ENCODE measurements around the gene MIF4GD. TPM values are rescaled to one million over a fixed set of nuclear protein-coding genes. Genes with fewer than 3 reads are reported as not detected.

The MIF4GD gene
- total RNA-seq, 1 experiment from 2014 or later = 26.1 TPM

- Histone ChIP-seq H3K9ac (ENCODE audit: extremely low read depth, insufficient read length, low read length) (no peak overlapping the region), H4K8ac (replicated peaks; ENCODE audit: insufficient read length, low read depth, low read length) (no peak overlapping the region), H3K18ac (ENCODE audit: insufficient read length, low read depth, low read length) (no peak overlapping the region), H3K56ac (ENCODE audit: insufficient read length, low read depth, low read length) (no peak overlapping the region), H2BK12ac (ENCODE audit: insufficient read length, low read depth, low read length) (no peak overlapping the region), H2BK20ac (ENCODE audit: low read depth, low read length, poor library complexity, severe bottlenecking) (no peak overlapping the region), H4K91ac (ENCODE audit: insufficient read length, low read depth, low read length) (no peak overlapping the region), H3K79me2 (ENCODE audit: insufficient read depth, low read length) (no peaks in the 10 kb centered on the region), H3K27ac (ENCODE audit: insufficient read length, low read depth, low read length) (no peak overlapping the region), H4K20me1 (ENCODE audit: control insufficient read depth, insufficient read depth, insufficient read length) (no peaks in the 10 kb centered on the region), H2BK15ac (ENCODE audit: low read depth, low read length) (no peak overlapping the region), H3K14ac (ENCODE audit: insufficient read depth, low read length) (no peak overlapping the region), H3K4ac (ENCODE audit: low read depth, low read length) (no peak overlapping the region), H3K23me2 (ENCODE audit: insufficient read length, low read depth, low read length, poor library complexity, severe bottlenecking) (no peaks in the 10 kb centered on the region), H2AK5ac (ENCODE audit: insufficient read length, low read length) (no peak overlapping the region), H3K23ac (ENCODE audit: insufficient read length, low read depth, low read length) (no peak overlapping the region), H3K79me1 (ENCODE audit: insufficient read depth, low read depth, low read length, poor library complexity, severe bottlenecking) (no peaks in the 10 kb centered on the region), H2BK120ac (ENCODE audit: low read depth, low read length, poor library complexity, severe bottlenecking) (no peak overlapping the region), H3K4me2 (ENCODE audit: insufficient read depth, insufficient read length, low read length) (no peak overlapping the region), H3K9me3 (ENCODE audit: control insufficient read depth, low read depth, low read length) (no peaks in the 10 kb centered on the region), H3K4me1 (ENCODE audit: insufficient read depth, low read length) (no peaks in the 10 kb centered on the region), H2AFZ (ENCODE audit: low read length) (no peak overlapping the region), H4K5ac (ENCODE audit: insufficient read length, low read depth, low read length) (no peak overlapping the region), H3K27me3 (ENCODE audit: insufficient read depth, low read length) (no peaks in the 10 kb centered on the region), H2BK5ac (ENCODE audit: insufficient read length, low read length) (no peak overlapping the region), H3T11ph (ENCODE audit: low read length) (no peak overlapping the region)
- Mint-ChIP-seq H3K4me3 (no peak overlapping the region), H3K36me3 (ENCODE audit: insufficient read depth in 1 of 3, low read depth in 3 of 3) (peaks cover 42 to 84% (median 68%) of the 10 kb centered on the region in 3 experiments; a peak in 6 of 7 replicates), H3K27ac (no peak overlapping the region), H3K9me3 (no peaks in the 10 kb centered on the region), H3K4me1 (no peaks in the 10 kb centered on the region), H3K27me3 (ENCODE audit: low read depth) (no peaks in the 10 kb centered on the region)
- DNase-seq = no peak
- WGBS (ENCODE audit: extremely low coverage, insufficient read length, low lambda C conversion rate) = no CpG with 5 or more reads among the region's 6 CpGs
- TF ChIP-seq, protein P1, sequence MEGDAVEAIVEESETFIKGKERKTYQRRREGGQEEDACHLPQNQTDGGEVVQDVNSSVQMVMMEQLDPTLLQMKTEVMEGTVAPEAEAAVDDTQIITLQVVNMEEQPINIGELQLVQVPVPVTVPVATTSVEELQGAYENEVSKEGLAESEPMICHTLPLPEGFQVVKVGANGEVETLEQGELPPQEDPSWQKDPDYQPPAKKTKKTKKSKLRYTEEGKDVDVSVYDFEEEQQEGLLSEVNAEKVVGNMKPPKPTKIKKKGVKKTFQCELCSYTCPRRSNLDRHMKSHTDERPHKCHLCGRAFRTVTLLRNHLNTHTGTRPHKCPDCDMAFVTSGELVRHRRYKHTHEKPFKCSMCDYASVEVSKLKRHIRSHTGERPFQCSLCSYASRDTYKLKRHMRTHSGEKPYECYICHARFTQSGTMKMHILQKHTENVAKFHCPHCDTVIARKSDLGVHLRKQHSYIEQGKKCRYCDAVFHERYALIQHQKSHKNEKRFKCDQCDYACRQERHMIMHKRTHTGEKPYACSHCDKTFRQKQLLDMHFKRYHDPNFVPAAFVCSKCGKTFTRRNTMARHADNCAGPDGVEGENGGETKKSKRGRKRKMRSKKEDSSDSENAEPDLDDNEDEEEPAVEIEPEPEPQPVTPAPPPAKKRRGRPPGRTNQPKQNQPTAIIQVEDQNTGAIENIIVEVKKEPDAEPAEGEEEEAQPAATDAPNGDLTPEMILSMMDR (conservative IDR thresholded peaks at IDR 0.05) = no peak
These were observed 52.9 kb downstream of the MIF4GD start for GRCh38 chr17:75218131-75218530.

Other genes starting within 250 kb of the MIF4GD start
- 344 TPM in 2 replicates for gene ATP5PD, start 224.3 kb downstream of the MIF4GD start, total RNA-seq (2021)
- gene KCTD2, start 224.0 kb downstream of the MIF4GD start, total RNA-seq (2021) = 40.1 and 41.6 TPM in 2 replicates
- gene SLC16A5, start 183.3 kb downstream of the MIF4GD start, total RNA-seq (2021) = 17.0 and 17.1 TPM in 2 replicates
- 22.4 and 22.8 TPM in 2 replicates for gene ARMC7, start 161.3 kb downstream of the MIF4GD start, total RNA-seq (2021)
- gene NT5C, start 139.5 kb downstream of the MIF4GD start, total RNA-seq (2021) = 76.2 and 77.7 TPM in 2 replicates
- 265 and 275 TPM in 2 replicates for gene JPT1, start 116.7 kb downstream of the MIF4GD start, total RNA-seq (2021)
- 813 and 824 TPM in 2 replicates for gene SUMO2, start 88.3 kb downstream of the MIF4GD start, total RNA-seq (2021)
- 136 and 145 TPM in 2 replicates for gene NUP85, start 65.6 kb downstream of the MIF4GD start, total RNA-seq (2021)
- gene GGA3, start 9.6 kb downstream of the MIF4GD start, total RNA-seq (2021) = 50.3 and 58.2 TPM in 2 replicates
- 93.7 and 97.4 TPM in 2 replicates for gene MRPS7, start 9.4 kb downstream of the MIF4GD start, total RNA-seq (2021)
- gene SLC25A19, start 18.2 kb upstream of the MIF4GD start, total RNA-seq (2021) = 24.2 and 27.2 TPM in 2 replicates
- gene GRB2, start 134.4 kb upstream of the MIF4GD start, total RNA-seq (2021) = 87.7 and 91.7 TPM in 2 replicates
- gene TMEM94, start 185.4 kb upstream of the MIF4GD start, total RNA-seq (2021) = 61.4 and 67.9 TPM in 2 replicates
- 35.2 and 37.0 TPM in 2 replicates for gene CASKIN2, start 244.3 kb upstream of the MIF4GD start, total RNA-seq (2021)
- 44.5 and 45.5 TPM in 2 replicates for gene TSEN54, start 245.3 kb upstream of the MIF4GD start, total RNA-seq (2021)

Measured in H9 (cell line).